ENCODE data around the gene H2BW2.
"Not testable (repeated sequence)": the region's sequence is repeated elsewhere in the genome, so short reads cannot be mapped to it uniquely, and the experiment has no call there.

H2BW2 gene

GRCh38 chrX:104045642-104046041 lies 5.9 kb downstream of the H2BW2 start:
- TF ChIP-seq CTCF (IDR thresholded peaks at IDR 0.05; ENCODE audit: extremely low read depth, missing control alignments), result no peak
- no peak for DNase-seq (ENCODE audit: low spot score)

- no peak for DNase-seq (ENCODE audit: low spot score)
- TF ChIP-seq CTCF (IDR thresholded peaks at IDR 0.05; ENCODE audit: extremely low read depth, missing control alignments), result no peak
Observed at GRCh38 chrX:104047171-104047570, 7.4 kb downstream of the H2BW2 start.

GRCh38 chrX:104054956-104055355 lies 15.2 kb downstream of the H2BW2 start:
- DNase-seq (ENCODE audit: low spot score), result not testable (repeated sequence)

GRCh38 chrX:104062636-104063035 lies 22.9 kb downstream of the H2BW2 start:
- DNase-seq (ENCODE audit: low spot score), result not testable (repeated sequence)

- DNase-seq (ENCODE audit: low spot score), result not testable (repeated sequence)
Observed at GRCh38 chrX:104075778-104076445, 36.2 kb downstream of the H2BW2 start, which contains the start of gene TMSB15C. TMSB15C (minus strand) TSS chrX:104076236.

- DNase-seq (ENCODE audit: low spot score), result not testable (repeated sequence)
Observed at GRCh38 chrX:104077854-104078253, 38.1 kb downstream of the H2BW2 start.

- no peak for TF ChIP-seq CTCF (IDR thresholded peaks at IDR 0.05; ENCODE audit: extremely low read depth, missing control alignments)
- no peak for DNase-seq (ENCODE audit: low spot score)
Observed at GRCh38 chrX:104084063-104084462, 44.3 kb downstream of the H2BW2 start.

GRCh38 chrX:104084534-104085277 lies 45.0 kb downstream of the H2BW2 start:
- no peak for DNase-seq (ENCODE audit: low spot score)
- no peak for TF ChIP-seq CTCF (IDR thresholded peaks at IDR 0.05; ENCODE audit: extremely low read depth, missing control alignments)

- TF ChIP-seq CTCF (IDR thresholded peaks at IDR 0.05; ENCODE audit: extremely low read depth, missing control alignments), result no peak
- DNase-seq (ENCODE audit: low spot score), result no peak
Observed at GRCh38 chrX:104085477-104085876, 45.7 kb downstream of the H2BW2 start.

Data from GM20000 (cell line).